Measurements from ENCODE around the gene C1orf210. TPM values are rescaled to one million over a fixed set of nuclear protein-coding genes. Genes with fewer than 3 reads are reported as not detected.

Gene C1orf210
- polyA plus RNA-seq, 3 donors = 0.05 TPM; not detected in 2

DNA sequence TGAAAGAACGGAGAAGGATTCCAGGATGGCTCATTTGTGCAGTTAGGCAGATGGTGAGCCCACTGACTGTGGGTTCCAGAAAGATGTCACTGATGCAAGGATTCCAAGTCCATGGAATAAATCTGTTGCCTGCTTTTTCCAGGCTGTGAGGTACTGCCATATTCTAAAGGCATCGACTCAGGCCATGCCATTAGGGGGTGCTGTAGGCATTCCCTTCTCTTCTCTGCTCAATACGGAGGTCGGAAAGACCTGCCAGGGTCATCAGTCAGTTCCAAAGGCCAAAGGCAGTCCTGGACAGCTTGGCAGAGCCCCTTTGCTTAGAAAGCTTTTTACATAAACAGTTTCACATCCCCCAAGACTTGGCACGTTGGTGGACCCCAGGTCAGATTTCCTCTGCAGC, 47.3 kb downstream of the C1orf210 start:
- Histone ChIP-seq H3K9ac (ENCODE audit: insufficient read depth, low read length, poor library complexity, severe bottlenecking) (no peak overlapping the region), H3K36me3 (replicated peaks in 1 of 2; ENCODE audit: control insufficient read depth in 1 of 2, insufficient read depth in 2 of 2, low read length in 2 of 2) (no peaks in the 10 kb centered on the region), H2AFZ (ENCODE audit: insufficient read depth, low read depth, low read length, poor library complexity, severe bottlenecking) (no peak overlapping the region), H3K27me3 (ENCODE audit: control insufficient read depth in 2 of 2, insufficient read depth in 2 of 2, low read length in 2 of 2) (no peaks in the 10 kb centered on the region), H3K4me1 (ENCODE audit: control insufficient read depth in 1 of 2, insufficient read depth in 2 of 2, low read length in 2 of 2) (peaks cover 0 to 8% of the 10 kb centered on the region in 2 donors), H4K20me1 (ENCODE audit: insufficient read depth, low read length) (no peaks in the 10 kb centered on the region), H3K9me3 (replicated peaks in 1 of 2; ENCODE audit: control insufficient read depth in 1 of 2, insufficient read depth in 1 of 2, low read length in 2 of 2) (no peaks in the 10 kb centered on the region), H3K4me2 (replicated peaks; ENCODE audit: extremely low read depth, low read length, poor library complexity, severe bottlenecking) (no peak overlapping the region), H3K79me2 (ENCODE audit: insufficient read depth, low read length) (no peaks in the 10 kb centered on the region), H3K27ac (ENCODE audit: low read depth in 1 of 2, low read length in 2 of 2) (no peak overlapping the region), H3K4me3 (replicated peaks in 1 of 3; ENCODE audit: low read depth in 2 of 3, low read length in 3 of 3) (no peak overlapping the region)
- Mint-ChIP-seq H3K27ac (no peak overlapping the region), H3K4me1 (peaks cover 12% of the 10 kb centered on the region), H3K9me3 (no peaks in the 10 kb centered on the region), H3K4me3 (no peak overlapping the region), H3K27me3 (ENCODE audit: low read depth in 3 of 3) (peaks cover 0 to 2% (median 1%) of the 10 kb centered on the region in 3 donors), H3K36me3 (no peaks in the 10 kb centered on the region)
- intact Hi-C loops (cut with micrococcal nuclease) = no loop called here
- TF ChIP-seq, protein P1, sequence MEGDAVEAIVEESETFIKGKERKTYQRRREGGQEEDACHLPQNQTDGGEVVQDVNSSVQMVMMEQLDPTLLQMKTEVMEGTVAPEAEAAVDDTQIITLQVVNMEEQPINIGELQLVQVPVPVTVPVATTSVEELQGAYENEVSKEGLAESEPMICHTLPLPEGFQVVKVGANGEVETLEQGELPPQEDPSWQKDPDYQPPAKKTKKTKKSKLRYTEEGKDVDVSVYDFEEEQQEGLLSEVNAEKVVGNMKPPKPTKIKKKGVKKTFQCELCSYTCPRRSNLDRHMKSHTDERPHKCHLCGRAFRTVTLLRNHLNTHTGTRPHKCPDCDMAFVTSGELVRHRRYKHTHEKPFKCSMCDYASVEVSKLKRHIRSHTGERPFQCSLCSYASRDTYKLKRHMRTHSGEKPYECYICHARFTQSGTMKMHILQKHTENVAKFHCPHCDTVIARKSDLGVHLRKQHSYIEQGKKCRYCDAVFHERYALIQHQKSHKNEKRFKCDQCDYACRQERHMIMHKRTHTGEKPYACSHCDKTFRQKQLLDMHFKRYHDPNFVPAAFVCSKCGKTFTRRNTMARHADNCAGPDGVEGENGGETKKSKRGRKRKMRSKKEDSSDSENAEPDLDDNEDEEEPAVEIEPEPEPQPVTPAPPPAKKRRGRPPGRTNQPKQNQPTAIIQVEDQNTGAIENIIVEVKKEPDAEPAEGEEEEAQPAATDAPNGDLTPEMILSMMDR (IDR thresholded peaks at IDR 0.05) = peak; percentile 6
- DNase-seq = peak in 2 of 3 donors; percentile 6 to 10
- 35% methylated on average over 2 of the region's 5 CpGs for WGBS (ENCODE audit: insufficient coverage)

DNA sequence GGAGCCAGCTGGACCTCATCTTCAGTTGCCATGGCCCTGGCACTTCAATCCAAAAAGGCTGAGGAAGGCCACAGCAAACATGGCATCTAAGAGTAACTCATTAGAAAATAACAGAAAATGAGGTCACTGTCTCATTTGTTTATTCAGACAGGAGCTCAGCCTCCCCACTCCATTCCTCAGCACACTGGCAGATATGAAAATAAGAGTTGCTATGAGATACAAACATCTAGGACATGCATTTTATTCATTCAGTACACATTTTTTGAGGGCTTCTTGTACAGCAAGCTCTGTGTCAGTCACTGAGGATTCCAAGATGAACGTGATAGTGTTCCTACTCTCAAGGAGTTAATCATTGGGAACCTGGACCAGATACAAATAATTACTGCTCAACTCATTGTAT, 48.3 kb downstream of the C1orf210 start:
- no peaks in the 10 kb centered on the region for H3K79me2 ChIP-seq (ENCODE audit: insufficient read depth, low read length)
- H3K36me3 ChIP-seq (replicated peaks in 1 of 2; ENCODE audit: control insufficient read depth in 1 of 2, insufficient read depth in 2 of 2, low read length in 2 of 2) = no peaks in the 10 kb centered on the region
- Mint-ChIP-seq H3K4me1 (peaks cover 13% of the 10 kb centered on the region), H3K4me3 (no peak overlapping the region), H3K36me3 (no peaks in the 10 kb centered on the region), H3K27me3 (ENCODE audit: low read depth in 3 of 3) (peaks cover 0 to 2% (median 1%) of the 10 kb centered on the region in 3 donors), H3K9me3 (no peaks in the 10 kb centered on the region), H3K27ac (no peak overlapping the region)
- no peak overlapping the region for H3K4me3 ChIP-seq (replicated peaks in 1 of 3; ENCODE audit: low read depth in 2 of 3, low read length in 3 of 3)
- intact Hi-C loops (cut with micrococcal nuclease) = no loop called here
- H3K27ac ChIP-seq (ENCODE audit: low read depth in 1 of 2, low read length in 2 of 2) = no peak overlapping the region
- no peak overlapping the region for H3K9ac ChIP-seq (ENCODE audit: insufficient read depth, low read length, poor library complexity, severe bottlenecking)
- no peaks in the 10 kb centered on the region for H3K9me3 ChIP-seq (replicated peaks in 1 of 2; ENCODE audit: control insufficient read depth in 1 of 2, insufficient read depth in 1 of 2, low read length in 2 of 2)
- no CpG with 5 or more reads among the region's 1 CpG for WGBS (ENCODE audit: insufficient coverage)
- peaks cover 0 to 8% of the 10 kb centered on the region in 2 donors for H3K4me1 ChIP-seq (ENCODE audit: control insufficient read depth in 1 of 2, insufficient read depth in 2 of 2, low read length in 2 of 2)
- TF ChIP-seq, protein P1 (IDR thresholded peaks at IDR 0.05) = no peak
- no peaks in the 10 kb centered on the region for H4K20me1 ChIP-seq (ENCODE audit: insufficient read depth, low read length)
- no peak for DNase-seq
- peak overlapping the region; percentile 21 for H2AFZ ChIP-seq (ENCODE audit: insufficient read depth, low read depth, low read length, poor library complexity, severe bottlenecking)
- no peak overlapping the region for H3K4me2 ChIP-seq (replicated peaks; ENCODE audit: extremely low read depth, low read length, poor library complexity, severe bottlenecking)
- no peaks in the 10 kb centered on the region for H3K27me3 ChIP-seq (ENCODE audit: control insufficient read depth in 2 of 2, insufficient read depth in 2 of 2, low read length in 2 of 2)

Measured in CD14-positive monocyte (primary cell).